Stimulated activated CD4-positive, alpha-beta T cell treated with anti-CD3 and anti-CD28 coated beads, Interleukin-4, amount 100 ng/mL, for 24 hours (primary cell): ENCODE measurements around the gene LIPT2.

Experiments used
- DNase-seq: peaks from one replicate; pipeline ENCODE4 v3.0.0-alpha.2; 2020

The LIPT2 gene

GRCh38 chr11:74494916-74495315, 1.4 kb upstream of the LIPT2 start:
- no peak for DNase-seq

- DNase-seq: no peak
These were observed 487 bp upstream of the LIPT2 start for GRCh38 chr11:74493791-74494630.

GRCh38 chr11:74492084-74492483, 1.4 kb downstream of the LIPT2 start:
- no peak for DNase-seq

GRCh38 chr11:74490941-74491340, 2.6 kb downstream of the LIPT2 start:
- DNase-seq: no peak

DNA sequence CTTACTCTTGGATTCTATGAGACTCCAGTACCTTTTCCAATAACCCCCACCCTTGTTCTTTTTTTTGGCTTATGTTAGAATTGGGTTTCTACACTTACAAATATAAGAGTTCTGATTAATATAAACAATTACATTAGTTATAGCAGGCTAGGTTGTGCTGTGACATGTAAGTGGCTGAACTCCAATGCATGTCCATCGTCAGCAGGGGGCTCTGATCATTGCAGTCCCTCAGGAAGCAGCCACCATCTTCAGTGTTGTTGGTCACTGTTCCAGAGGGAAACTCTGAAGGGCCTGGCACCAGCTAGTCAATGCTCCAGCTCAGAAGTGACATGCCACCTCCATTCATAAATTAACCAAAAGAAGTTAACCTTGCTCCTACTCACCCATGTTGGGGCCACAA, 5.6 kb downstream of the LIPT2 start:
- no peak for DNase-seq

- DNase-seq: no peak
These were observed 7.7 kb downstream of the LIPT2 start for GRCh38 chr11:74485868-74486267.

GRCh38 chr11:74480688-74481417, 12.7 kb downstream of the LIPT2 start:
- no peak for DNase-seq

DNA sequence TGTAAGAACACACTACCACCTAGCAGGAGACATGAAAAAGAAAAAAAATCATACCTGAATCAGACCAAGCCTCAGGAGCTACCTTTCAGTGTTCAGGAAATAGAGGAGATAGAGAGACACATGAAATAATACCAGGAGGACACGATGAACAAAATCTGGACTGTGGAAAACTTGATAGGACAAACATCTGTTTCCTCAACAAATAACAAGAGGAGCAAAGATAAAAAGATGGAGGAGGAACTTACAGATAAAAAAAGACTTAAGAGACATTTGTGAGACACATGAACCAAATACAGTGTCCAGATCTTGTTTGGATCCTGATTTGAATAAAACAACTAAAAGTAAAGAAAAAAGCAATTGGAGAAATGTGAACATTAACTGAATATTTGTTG, 13.8 kb downstream of the LIPT2 start:
- no peak for DNase-seq

DNA sequence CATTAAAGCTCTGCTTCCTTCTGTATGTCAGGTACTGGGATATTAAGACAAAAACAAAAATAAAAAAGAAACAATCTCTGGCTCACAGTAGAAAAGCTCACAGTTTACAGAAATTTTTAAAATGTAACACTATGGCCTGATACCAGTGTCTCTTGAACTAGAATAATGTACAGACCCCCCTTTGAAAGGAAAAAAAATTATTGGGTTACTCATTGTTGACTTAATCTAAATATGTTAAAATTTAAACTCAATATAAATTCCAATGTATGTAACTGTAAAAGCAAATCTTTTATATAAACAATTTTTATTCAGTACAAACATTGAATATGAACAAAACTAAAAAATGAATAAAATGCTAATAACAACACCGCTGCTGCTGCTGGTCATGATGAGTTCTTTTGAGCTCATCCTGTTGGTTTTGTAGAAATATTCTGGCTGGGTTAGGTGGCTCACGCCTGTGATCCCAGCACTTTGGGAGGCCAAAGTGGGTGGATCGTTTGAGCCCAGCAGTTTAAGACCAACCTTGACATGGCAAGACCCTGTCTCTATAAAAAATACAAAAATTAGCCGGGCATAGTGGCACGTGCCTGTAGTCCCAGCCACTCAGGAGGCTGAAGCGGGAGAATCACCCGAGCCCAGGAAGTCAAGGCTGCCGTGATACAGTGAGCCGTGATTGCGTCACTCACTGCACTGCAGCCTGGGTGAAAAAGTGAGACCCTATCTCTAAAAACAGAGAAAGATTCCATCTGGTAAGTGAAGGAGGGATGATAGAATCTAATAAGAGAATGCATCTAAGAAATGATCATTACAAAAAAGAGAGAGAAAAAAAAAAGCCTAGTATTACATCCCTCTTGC, 14.4 kb downstream of the LIPT2 start:
- DNase-seq: no peak

- DNase-seq: no peak
These were observed 17.0 kb downstream of the LIPT2 start for GRCh38 chr11:74476536-74476935.

GRCh38 chr11:74474316-74474715, 19.2 kb downstream of the LIPT2 start:
- DNase-seq: no peak

- DNase-seq: no peak
These were observed 19.9 kb downstream of the LIPT2 start for GRCh38 chr11:74473382-74474173.

- DNase-seq: no peak
These were observed 21.7 kb downstream of the LIPT2 start for GRCh38 chr11:74471668-74472429.

- no peak for DNase-seq
These were observed 22.5 kb downstream of the LIPT2 start for GRCh38 chr11:74471037-74471436.

GRCh38 chr11:74470526-74470925, 23.0 kb downstream of the LIPT2 start:
- no peak for DNase-seq

DNA sequence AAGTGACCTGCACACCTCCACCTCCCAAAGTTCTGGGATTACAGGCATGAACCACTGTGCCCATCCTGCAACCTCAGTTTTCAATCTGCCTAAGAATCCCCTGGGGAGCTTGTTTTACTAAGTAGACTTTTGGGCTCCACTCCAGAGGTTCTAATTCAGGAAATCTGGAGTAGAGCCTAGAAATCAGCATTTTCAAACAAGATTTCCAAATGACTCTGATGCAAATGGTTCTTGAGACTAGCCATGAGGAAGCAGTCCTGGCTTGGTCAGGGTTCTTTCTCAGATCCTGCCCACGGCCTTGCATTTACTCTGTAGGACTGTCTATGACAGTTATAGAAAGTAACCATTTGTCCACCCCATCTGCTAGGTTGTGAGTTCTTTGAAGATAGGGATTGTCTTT, 24.6 kb downstream of the LIPT2 start:
- DNase-seq: no peak

DNA sequence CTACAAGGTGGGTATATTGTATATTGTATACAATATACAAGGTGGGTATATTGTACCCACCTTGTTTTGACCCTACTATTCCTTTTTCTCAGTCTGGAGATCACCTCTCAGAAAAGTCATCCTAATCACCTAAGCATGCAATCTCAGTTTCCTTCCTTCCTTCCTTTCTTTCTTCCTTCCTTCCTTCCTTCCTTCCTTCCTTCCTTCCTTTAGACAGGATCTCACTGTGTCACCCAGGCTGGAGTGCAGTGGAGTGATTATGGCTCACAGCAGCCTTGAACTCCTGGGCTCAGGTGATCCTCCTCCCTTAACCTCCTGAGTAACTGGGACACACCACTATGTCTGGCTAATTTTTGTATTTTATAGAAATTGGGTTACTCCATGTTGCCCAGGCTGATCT, 25.0 kb downstream of the LIPT2 start:
- no peak for DNase-seq

DNA sequence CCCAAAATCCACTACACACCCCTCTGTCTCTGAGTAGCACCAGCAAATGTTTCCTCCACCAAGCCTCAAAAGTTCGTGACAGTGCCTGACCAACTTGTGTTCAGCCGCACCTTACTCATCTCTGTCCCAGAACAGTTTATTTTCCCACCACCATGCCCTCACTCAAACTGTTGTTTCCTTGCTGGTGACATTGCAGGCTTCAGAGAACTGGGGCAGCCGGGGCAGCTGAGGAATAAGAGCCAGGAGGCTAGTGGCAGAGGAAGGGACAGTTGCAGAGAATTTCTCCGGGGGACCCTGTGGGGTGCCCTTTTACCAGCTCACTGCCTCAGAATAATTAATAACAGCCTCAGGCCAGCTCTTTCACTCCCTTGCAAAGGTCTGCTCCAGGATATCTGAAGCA, 25.5 kb downstream of the LIPT2 start:
- no peak for DNase-seq

GRCh38 chr11:74466916-74467885, 26.3 kb downstream of the LIPT2 start, which contains the start of gene KCNE3:
Gene KCNE3, minus strand, starts transcription at chr11:74467549. Its CDS starts 9,986 bp downstream, at chr11:74457563.
- DNase-seq: no peak

DNA sequence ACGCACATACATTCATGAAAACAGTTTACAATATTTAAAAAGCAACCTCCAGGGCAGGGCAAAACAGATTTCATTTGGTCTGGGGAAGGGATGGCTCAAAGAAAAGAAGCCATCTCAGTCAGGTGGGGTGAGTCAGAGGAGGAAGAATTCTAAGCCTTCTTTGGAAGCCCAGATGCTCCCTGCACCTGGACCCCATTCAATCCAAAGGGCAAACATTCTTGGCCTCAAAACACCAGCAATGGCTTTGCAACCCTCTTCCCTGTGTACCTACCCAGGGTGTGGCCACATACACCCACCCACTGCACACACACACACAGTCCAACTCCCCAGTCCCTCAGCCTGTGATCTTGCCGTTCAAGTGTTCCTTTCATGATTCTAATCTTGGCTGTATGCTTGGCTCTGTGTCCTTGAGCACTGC, 28.2 kb downstream of the LIPT2 start:
- no peak for DNase-seq
